ENCODE results near the gene PCED1B.

PCED1B gene

DNA sequence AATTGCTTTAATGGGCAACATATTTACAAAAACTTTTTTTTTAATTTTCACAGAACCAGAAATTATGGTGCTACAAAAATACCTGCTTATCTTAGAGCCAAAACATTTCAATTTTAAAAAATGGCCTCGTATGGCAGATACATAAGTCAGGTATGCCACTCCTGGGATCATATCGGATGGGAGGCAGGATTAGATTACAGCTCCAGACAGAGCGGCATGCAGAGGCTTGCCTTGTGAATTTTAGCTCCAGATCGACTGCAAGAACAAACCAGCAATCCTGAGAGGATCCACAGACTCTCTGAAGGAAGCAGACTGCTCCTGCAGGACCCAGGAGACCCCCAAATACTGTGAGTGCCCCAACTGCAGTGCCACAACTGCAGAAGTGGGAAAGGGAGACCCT lies 169.7 kb downstream of the PCED1B start:
- peaks cover 19% of the 10 kb centered on the region for H3K4me1 Mint-ChIP-seq
- H3K36me3 Mint-ChIP-seq, result peaks cover 76% of the 10 kb centered on the region
- CTCF ChIA-PET, result no interaction called here
- peak overlapping the region; percentile 70 for H3K27ac Mint-ChIP-seq
- H3K4me3 Mint-ChIP-seq, result no peak overlapping the region
- DNase-seq, result no peak
- H3K27me3 Mint-ChIP-seq, result no peaks in the 10 kb centered on the region
- H3K9me3 Mint-ChIP-seq, result peaks cover 44% of the 10 kb centered on the region

GRCh38 chr12:47249719-47250357 lies 170.4 kb downstream of the PCED1B start:
- no peak for DNase-seq
- H3K4me3 Mint-ChIP-seq, result no peak overlapping the region
- peaks cover 18% of the 10 kb centered on the region for H3K4me1 Mint-ChIP-seq
- CTCF ChIA-PET, result interaction anchor here (1.1 kb wide), 1 partner anchor 10 kb away, joined by 3 read pairs; no protein-coding TSS in a partner anchor
- H3K27ac Mint-ChIP-seq, result no peak overlapping the region
- H3K27me3 Mint-ChIP-seq, result no peaks in the 10 kb centered on the region
- H3K9me3 Mint-ChIP-seq, result peaks cover 48% of the 10 kb centered on the region
- H3K36me3 Mint-ChIP-seq, result peaks cover 73% of the 10 kb centered on the region

GRCh38 chr12:47251919-47252318 lies 172.5 kb downstream of the PCED1B start:
- Mint-ChIP-seq H3K27me3 (no peaks in the 10 kb centered on the region), H3K4me3 (no peak overlapping the region), H3K4me1 (peaks cover 18% of the 10 kb centered on the region), H3K36me3 (peaks cover 76% of the 10 kb centered on the region), H3K27ac (no peak overlapping the region), H3K9me3 (peaks cover 64% of the 10 kb centered on the region)
- CTCF ChIA-PET, result interaction anchor here (1.1 kb wide), 1 partner anchor 146 kb away, joined by 3 read pairs; no protein-coding TSS in a partner anchor
- no peak for DNase-seq

GRCh38 chr12:47264951-47265350 lies 185.5 kb downstream of the PCED1B start:
- H3K27me3 Mint-ChIP-seq, result no peaks in the 10 kb centered on the region
- CTCF ChIA-PET, result no interaction called here
- H3K4me1 Mint-ChIP-seq, result peaks cover 43% of the 10 kb centered on the region
- no peak overlapping the region for H3K4me3 Mint-ChIP-seq
- H3K9me3 Mint-ChIP-seq, result peaks cover 15% of the 10 kb centered on the region
- H3K27ac Mint-ChIP-seq, result no peak overlapping the region
- DNase-seq, result no peak
- H3K36me3 Mint-ChIP-seq, result peaks cover 30% of the 10 kb centered on the region

DNA sequence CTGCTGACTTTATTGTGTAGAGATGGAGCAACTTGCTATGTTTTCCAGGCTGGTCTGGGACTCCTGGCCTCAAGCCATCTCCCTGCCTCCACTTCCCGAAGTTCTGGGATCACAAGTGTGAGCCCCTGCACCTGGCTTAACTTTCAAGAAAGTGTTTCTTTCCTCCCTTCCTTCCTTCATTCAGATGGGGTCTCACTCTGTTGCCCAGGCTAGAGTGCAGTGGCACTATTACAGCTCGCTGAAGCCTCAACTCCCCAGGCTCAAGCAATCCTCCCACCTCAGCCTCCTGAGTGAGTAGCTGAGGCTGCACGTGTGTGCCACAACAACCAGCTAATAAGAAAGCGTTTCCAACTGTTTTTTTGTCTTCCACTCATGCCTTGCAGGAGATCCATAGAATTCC lies 186.0 kb downstream of the PCED1B start:
- H3K9me3 Mint-ChIP-seq, result peaks cover 15% of the 10 kb centered on the region
- no peaks in the 10 kb centered on the region for H3K27me3 Mint-ChIP-seq
- CTCF ChIA-PET, result no interaction called here
- peaks cover 45% of the 10 kb centered on the region for H3K4me1 Mint-ChIP-seq
- H3K36me3 Mint-ChIP-seq, result peaks cover 29% of the 10 kb centered on the region
- no peak overlapping the region for H3K27ac Mint-ChIP-seq
- H3K4me3 Mint-ChIP-seq, result no peak overlapping the region
- DNase-seq, result no peak

DNA sequence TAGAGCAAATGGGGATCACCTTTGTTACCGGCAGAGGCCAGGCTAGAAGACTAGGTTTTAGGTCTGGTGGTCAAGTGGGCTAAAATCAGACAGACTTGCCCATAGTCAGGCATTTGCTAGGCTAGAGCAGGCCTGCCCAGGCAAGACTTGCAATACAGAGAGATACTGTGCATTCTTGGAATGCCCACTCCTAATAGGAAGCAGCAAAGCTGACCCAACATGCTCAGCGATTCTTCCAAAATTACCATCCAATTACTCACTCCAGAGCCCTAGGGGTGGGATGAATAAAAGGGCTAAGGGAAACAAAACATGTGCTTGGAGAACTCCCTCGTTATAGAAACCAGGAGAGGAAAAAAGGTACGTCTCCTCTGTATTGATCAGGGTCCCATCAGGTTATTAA lies 188.2 kb downstream of the PCED1B start:
- CTCF ChIA-PET, result interaction anchor here (1.4 kb wide), 1 partner anchor 15 kb away, joined by 3 read pairs; no protein-coding TSS in a partner anchor
- peaks cover 27% of the 10 kb centered on the region for H3K36me3 Mint-ChIP-seq
- DNase-seq, result no peak
- H3K4me1 Mint-ChIP-seq, result peaks cover 64% of the 10 kb centered on the region
- H3K27ac Mint-ChIP-seq, result no peak overlapping the region
- H3K9me3 Mint-ChIP-seq, result peaks cover 15% of the 10 kb centered on the region
- no peak overlapping the region for H3K4me3 Mint-ChIP-seq
- H3K27me3 Mint-ChIP-seq, result no peaks in the 10 kb centered on the region

DNA sequence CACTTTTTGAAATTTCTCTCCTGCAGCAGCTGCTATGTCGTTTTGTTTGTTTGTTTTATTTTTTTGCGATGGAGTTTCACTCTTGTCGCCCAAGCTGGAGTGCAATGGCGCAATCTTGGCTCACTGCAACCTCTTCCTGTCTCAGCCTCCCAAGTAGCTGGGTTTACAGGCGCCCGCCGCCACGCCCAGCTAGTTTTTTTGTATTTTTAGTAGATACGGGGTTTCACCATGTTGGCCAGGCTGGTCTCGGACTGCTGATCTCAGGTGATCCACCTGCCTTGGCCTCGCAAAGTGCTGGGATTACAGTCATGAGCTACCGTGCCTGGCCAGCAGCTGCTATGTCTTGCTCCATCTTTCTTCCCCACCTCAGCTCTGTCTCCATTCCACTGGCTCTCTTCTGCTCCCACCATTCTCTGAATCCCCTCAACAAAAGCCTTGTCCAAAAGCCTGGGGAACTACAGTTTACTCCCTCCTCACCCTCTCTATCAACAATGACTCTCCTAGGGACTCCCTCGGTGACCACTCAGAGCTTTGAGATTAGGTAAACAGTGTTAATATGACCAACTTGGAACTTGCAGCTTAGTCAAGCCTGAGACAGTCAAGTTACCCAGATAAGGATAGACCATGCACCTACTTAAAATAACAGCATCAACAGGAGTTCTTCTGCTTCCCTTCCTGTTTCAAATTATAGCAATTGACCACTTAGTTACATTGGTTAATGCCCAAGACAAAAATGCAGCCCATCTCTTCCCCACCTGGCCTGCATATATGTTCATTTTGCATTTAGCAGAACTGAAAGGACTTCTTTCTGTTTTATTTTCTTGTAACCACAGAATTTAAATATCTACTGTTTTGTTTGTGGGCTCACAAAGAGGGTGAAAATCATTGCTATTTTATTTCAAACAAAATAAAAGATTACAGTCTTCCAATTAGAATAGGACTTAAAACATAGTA lies 189.4 kb downstream of the PCED1B start:
- H3K36me3 Mint-ChIP-seq, result peaks cover 27% of the 10 kb centered on the region
- CTCF ChIA-PET, result interaction anchor here (0.8 to 1.4 kb wide), 4 partner anchors 8 to 236 kb away, joined by 3 read pairs; no protein-coding TSS in a partner anchor
- H3K4me3 Mint-ChIP-seq, result no peak overlapping the region
- H3K4me1 Mint-ChIP-seq, result peaks cover 76% of the 10 kb centered on the region
- no peaks in the 10 kb centered on the region for H3K27me3 Mint-ChIP-seq
- no peak for DNase-seq
- peak overlapping the region; percentile 35 for H3K27ac Mint-ChIP-seq
- H3K9me3 Mint-ChIP-seq, result peaks cover 15% of the 10 kb centered on the region

- no peak overlapping the region for H3K4me3 Mint-ChIP-seq
- peaks cover 10% of the 10 kb centered on the region for H3K9me3 Mint-ChIP-seq
- CTCF ChIA-PET, result interaction anchor here (1.0 kb wide), 1 partner anchor 127 kb away, joined by 3 read pairs; no protein-coding TSS in a partner anchor
- DNase-seq, result no peak
- H3K36me3 Mint-ChIP-seq, result peaks cover 23% of the 10 kb centered on the region
- no peaks in the 10 kb centered on the region for H3K27me3 Mint-ChIP-seq
- H3K27ac Mint-ChIP-seq, result peak overlapping the region; percentile 53
- peaks cover 76% of the 10 kb centered on the region for H3K4me1 Mint-ChIP-seq
Measured at GRCh38 chr12:47269916-47270315, 190.5 kb downstream of the PCED1B start.

- no peak for DNase-seq
- peaks cover 10% of the 10 kb centered on the region for H3K9me3 Mint-ChIP-seq
- H3K36me3 Mint-ChIP-seq, result peaks cover 19% of the 10 kb centered on the region
- H3K4me3 Mint-ChIP-seq, result no peak overlapping the region
- peaks cover 79% of the 10 kb centered on the region for H3K4me1 Mint-ChIP-seq
- H3K27ac Mint-ChIP-seq, result no peak overlapping the region
- H3K27me3 Mint-ChIP-seq, result no peaks in the 10 kb centered on the region
- CTCF ChIA-PET, result interaction anchor here (1.0 kb wide), 1 partner anchor 126 kb away, joined by 3 read pairs; no protein-coding TSS in a partner anchor
Measured at GRCh38 chr12:47270782-47271664, 191.6 kb downstream of the PCED1B start.

DNA sequence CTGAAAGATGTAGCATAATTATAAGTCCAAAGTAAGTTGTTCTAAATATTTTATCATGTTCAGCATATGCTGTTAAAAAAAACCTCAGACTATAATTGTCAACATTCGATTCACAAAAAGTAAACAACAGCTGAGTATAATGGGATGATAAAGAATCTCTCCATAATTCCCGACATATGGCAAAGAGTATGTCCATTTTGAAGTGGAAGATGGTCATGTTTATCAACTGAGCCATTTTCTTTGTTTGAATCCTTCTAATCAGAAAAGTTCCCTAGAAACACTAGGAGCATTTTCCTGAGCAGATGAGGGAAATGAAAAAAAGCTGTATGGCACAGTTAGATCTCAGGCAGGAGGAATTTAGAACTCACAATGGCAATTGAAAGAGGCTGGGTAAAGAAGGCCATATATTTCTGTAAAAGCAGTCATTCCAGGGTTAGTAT lies 192.4 kb downstream of the PCED1B start:
- Mint-ChIP-seq H3K4me1 (peaks cover 87% of the 10 kb centered on the region), H3K4me3 (no peak overlapping the region)
- CTCF ChIA-PET, result interaction anchor here (0.6 to 1.9 kb wide), 2 partner anchors 42 to 126 kb away, joined by 3 to 8 read pairs; no protein-coding TSS in a partner anchor

DNA sequence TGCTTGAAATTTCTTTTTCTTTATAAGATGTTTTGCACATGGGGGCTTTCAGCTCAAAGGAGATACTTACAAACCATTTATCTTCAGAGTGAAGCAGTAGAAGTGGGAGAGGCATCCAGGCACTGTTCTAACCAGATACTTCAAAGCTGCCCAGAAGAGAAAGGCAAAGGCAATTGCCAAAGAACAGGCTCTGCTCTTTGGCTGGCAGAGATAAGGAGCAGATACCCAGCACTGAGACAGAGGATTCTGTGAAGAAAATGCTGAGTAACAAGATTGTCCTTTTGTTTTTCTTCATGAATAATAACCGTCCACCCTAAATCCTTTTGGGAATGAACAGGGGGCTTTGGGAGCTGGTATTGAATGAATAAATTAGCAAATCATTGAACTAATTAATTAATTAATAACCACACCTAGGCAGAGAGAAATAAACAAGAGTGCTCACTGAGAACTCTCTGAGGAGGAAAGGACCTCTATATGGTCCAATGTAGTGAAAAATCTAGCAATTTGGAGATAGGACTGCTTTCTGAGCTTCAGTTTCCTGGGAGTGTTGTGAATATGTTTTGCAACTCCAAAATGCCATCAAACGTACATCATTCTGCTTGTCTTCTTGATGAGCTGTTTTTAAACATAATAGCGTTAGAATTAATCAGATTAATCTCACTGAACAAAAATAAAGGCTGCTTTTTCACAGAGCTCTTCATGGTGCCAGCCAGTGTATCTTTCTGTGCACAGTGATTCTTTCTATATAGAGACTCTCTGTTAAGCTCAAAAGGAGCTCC lies 193.2 kb downstream of the PCED1B start:
- no peak for DNase-seq
- H3K36me3 Mint-ChIP-seq, result peaks cover 17% of the 10 kb centered on the region

More for the DNA sequence above, 192.4 kb downstream of the PCED1B start:
- Mint-ChIP-seq H3K27ac (no peak overlapping the region), H3K27me3 (no peaks in the 10 kb centered on the region), H3K9me3 (peaks cover 10% of the 10 kb centered on the region), H3K36me3 (peaks cover 17% of the 10 kb centered on the region)
- no peak for DNase-seq

DNA sequence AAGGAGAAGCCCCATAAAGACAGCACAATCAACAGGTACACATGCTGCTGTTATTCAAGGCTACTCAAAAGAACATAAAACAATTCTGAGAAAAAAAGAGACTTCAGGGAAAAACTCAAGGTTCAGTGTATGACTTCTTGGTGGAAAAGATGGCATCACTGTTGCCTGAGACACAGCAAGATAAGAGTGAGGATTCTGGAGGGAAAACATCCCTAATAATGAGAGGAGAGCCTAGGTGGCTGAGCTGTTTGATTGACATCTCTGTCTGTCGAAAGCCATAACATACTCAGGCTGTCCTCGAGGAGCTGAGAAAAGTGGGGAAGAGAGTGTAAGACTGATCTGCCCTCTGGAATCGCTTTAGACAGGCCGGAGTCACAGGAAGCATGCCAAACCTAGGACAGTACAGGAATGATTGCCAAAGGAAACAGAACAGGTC lies 193.8 kb downstream of the PCED1B start:
- Mint-ChIP-seq H3K4me1 (peaks cover 94% of the 10 kb centered on the region), H3K4me3 (no peak overlapping the region), H3K27me3 (no peaks in the 10 kb centered on the region), H3K27ac (peak overlapping the region; percentile 39), H3K36me3 (peaks cover 19% of the 10 kb centered on the region), H3K9me3 (peaks cover 9% of the 10 kb centered on the region)
- CTCF ChIA-PET, result interaction anchor here (0.7 to 1.9 kb wide), 3 partner anchors 28 to 632 kb away, joined by 3 to 8 read pairs (median 5); no protein-coding TSS in a partner anchor
- DNase-seq, result no peak

More for the DNA sequence above, 193.2 kb downstream of the PCED1B start:
- Mint-ChIP-seq H3K9me3 (peaks cover 10% of the 10 kb centered on the region), H3K27me3 (no peaks in the 10 kb centered on the region), H3K4me1 (peaks cover 94% of the 10 kb centered on the region), H3K4me3 (no peak overlapping the region), H3K27ac (no peak overlapping the region)
- CTCF ChIA-PET, result interaction anchor here (0.6 to 1.9 kb wide), 4 partner anchors 29 to 631 kb away, joined by 3 to 8 read pairs (median 4); no protein-coding TSS in a partner anchor

DNA sequence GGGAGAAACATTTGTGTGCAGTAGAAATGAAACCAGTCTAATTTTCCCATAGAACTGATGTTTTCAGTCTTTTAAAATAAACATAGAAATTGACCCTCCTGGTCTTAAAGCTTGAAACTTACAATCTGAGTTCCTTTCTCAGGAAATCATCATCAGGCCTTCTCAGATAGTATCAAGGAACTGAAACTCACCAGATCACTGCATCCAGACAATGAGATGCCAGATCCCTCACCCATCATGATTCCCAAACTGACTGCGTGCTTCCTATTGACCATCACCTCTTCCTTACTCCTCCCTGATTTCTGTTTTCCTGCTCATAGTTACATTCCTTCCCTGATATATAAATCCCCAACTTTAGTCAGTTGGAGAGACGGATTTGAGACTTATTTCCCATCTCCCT lies 195.3 kb downstream of the PCED1B start:
- CTCF ChIA-PET, result no interaction called here
- no peak overlapping the region for H3K4me3 Mint-ChIP-seq
- peaks cover 2% of the 10 kb centered on the region for H3K9me3 Mint-ChIP-seq
- H3K27ac Mint-ChIP-seq, result peak overlapping the region; percentile 50
- no peaks in the 10 kb centered on the region for H3K27me3 Mint-ChIP-seq
- DNase-seq, result no peak
- H3K4me1 Mint-ChIP-seq, result peaks cover 86% of the 10 kb centered on the region
- peaks cover 13% of the 10 kb centered on the region for H3K36me3 Mint-ChIP-seq
